ENCODE measurements around the gene MUC5AC. TPM values are rescaled to one million over a fixed set of nuclear protein-coding genes. Genes with fewer than 3 reads are reported as not detected.
A peak's percentile ranks its signal among the peaks of the same experiment; 100 is the strongest.
"Not testable (repeated sequence)": the region's sequence is repeated elsewhere in the genome, so short reads cannot be mapped to it uniquely, and the experiment has no call there.

The MUC5AC gene
- total RNA-seq, 1 experiment from 2014 or later, result 9.0 TPM

DNA sequence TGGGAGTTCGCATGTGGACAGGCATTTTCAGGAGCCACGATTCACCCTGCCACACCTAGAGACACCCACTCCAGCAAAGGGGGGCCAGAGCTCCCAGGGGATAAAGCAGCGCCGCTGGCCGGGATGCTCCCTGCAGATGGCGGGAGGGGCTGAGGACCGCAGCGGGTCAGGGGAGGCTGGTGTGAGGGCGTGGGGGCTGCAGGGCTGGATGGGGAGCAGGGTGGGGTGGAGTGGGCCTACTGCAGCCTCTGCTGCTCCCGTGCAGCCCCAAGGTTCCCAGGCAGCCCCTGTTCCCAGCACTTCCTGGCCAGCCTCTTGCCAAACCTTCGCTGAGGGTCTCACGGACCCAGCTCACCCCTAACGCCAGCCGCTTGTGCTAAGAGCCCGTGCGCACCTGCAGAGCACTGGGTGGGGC is 78.2 kb downstream of the MUC5AC start:
- no peak for DNase-seq (ENCODE audit: low spot score)

DNA sequence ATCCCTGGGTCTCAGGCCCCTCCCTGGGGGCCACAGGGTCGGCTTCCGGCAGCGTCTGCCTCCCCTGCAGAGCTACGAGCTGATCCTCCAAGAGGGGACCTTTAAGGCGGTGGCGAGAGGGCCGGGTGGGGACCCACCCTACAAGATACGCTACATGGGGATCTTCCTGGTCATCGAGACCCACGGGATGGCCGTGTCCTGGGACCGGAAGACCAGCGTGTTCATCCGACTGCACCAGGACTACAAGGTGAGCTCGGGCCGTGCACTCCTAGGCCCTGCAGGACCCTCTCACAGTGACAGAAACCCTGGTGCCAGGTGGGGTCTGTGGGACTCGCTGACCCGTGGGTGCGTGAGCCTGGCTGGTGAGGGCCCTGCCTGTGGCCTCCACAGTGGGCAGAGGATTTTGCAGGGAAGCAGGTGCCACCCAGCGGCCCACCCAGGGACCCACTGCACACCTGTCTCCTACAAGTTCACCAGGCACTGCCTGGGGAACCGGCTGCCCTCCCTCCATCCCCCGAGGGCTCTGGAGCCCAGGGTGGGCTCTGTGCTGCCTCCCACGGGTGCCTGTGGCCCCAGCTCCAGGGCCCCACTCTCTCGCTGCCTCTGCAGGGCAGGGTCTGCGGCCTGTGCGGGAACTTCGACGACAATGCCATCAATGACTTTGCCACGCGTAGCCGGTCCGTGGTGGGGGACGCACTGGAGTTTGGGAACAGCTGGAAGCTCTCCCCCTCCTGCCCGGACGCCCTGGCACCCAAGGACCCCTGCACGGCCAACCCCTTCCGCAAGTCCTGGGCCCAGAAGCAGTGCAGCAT is 78.8 kb downstream of the MUC5AC start:
- DNase-seq (ENCODE audit: low spot score), result no peak

DNA sequence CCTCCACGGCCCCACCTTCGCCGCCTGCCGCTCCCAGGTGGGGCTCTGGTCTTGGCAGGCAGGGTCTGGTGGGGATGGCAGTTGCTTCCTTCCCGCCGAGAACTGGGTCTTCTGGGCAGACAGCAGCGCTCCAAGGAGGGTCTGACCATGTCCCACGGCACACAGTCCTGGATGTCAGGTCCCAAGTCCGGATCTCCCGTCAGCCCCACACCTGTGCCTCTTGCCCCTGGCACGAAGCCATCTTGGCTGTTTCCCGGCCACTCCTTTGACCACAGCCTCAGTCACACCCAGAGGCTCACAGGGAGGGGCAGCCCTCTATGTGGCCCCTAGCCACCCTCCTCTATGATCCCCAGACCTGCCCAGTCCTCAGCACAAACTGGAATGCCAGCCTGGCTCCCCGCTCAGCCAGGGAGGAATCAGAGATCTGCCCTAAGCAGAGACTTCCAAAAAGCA is 79.4 kb downstream of the MUC5AC start:
- DNase-seq (ENCODE audit: low spot score), result peak; percentile 30

DNA sequence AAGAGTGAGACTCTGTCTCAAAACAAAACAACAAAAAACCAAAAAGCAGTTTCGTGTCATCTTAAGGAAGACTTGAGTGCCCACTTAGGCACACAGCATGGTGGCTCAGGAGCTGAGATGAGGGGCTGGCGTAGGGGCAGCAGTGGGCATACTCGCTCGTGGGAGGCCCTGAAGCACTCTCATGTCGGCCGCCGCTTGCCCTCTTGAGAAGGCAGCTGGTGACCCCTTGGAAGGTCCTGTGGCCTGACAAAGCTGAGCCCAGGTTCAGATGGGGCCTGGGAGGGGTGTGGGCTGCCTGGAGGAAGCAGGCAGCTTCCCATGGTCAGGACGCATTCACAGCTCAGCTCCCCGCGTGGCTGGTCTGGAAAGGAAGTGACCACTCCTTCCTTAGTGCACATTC is 80.1 kb downstream of the MUC5AC start:
- DNase-seq (ENCODE audit: low spot score), result no peak

GRCh38 chr11:1238767-1239595 is 81.2 kb downstream of the MUC5AC start:
- DNase-seq (ENCODE audit: low spot score), result peak; percentile 80

DNA sequence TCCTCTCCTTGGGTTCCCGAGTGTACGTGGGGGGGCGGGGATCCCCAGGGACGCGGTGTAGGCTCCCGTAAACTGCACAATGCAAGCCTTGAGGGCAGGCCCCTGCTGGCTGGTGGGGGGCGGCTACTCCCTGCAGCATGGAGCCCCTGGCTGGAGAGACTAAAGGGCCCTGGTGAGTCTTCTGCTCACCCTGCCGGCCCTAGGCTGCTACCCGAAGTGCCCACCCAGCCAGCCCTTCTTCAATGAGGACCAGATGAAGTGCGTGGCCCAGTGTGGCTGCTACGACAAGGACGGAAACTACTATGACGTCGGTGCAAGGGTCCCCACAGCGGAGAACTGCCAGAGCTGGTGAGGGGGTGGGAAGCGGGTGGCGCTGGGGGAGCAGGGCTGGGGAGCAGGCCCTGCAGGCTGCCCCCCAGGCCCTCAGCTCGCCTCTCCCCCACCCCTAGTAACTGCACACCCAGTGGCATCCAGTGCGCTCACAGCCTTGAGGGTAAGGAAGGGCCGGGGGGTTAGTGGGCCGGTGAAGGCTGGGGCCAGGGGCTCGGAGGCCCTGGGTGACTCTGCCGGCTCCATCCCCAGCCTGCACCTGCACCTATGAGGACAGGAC is 81.9 kb downstream of the MUC5AC start:
- no peak for DNase-seq (ENCODE audit: low spot score)

DNA sequence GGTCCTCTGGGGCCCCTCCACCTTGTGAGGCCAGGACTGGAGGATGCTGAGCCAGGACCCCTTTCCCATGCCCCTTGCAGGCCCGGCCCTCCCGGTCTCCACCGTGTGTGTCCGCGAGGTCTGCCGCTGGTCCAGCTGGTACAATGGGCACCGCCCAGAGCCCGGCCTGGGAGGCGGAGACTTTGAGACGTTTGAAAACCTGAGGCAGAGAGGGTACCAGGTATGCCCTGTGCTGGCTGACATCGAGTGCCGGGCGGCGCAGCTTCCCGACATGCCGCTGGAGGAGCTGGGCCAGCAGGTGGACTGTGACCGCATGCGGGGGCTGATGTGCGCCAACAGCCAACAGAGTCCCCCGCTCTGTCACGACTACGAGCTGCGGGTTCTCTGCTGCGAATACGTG is 83.0 kb downstream of the MUC5AC start:
- no peak for DNase-seq (ENCODE audit: low spot score)

- no peak for DNase-seq (ENCODE audit: low spot score)
These were observed 84.0 kb downstream of the MUC5AC start for GRCh38 chr11:1241706-1242105.

- no peak for DNase-seq (ENCODE audit: low spot score)
These were observed 84.5 kb downstream of the MUC5AC start for GRCh38 chr11:1242289-1242688.

- not testable (repeated sequence) for DNase-seq (ENCODE audit: low spot score)
These were observed 85.0 kb downstream of the MUC5AC start for GRCh38 chr11:1242751-1243150.

GRCh38 chr11:1243521-1243920 is 85.8 kb downstream of the MUC5AC start:
- not testable (repeated sequence) for DNase-seq (ENCODE audit: low spot score)

DNA sequence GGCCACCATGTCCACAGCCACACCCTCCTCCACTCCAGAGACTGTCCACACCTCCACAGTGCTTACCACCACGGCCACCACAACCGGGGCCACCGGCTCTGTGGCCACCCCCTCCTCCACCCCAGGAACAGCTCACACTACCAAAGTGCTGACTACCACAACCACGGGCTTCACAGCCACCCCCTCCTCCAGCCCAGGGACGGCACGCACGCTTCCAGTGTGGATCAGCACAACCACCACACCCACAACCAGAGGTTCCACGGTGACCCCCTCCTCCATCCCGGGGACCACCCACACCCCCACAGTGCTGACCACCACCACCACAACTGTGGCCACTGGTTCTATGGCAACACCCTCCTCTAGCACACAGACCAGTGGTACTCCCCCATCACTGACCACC is 86.8 kb downstream of the MUC5AC start:
- DNase-seq (ENCODE audit: low spot score), result not testable (repeated sequence)

- DNase-seq (ENCODE audit: low spot score), result not testable (repeated sequence)
These were observed 88.0 kb downstream of the MUC5AC start for GRCh38 chr11:1245717-1246116.

GRCh38 chr11:1246301-1246700 is 88.5 kb downstream of the MUC5AC start:
- not testable (repeated sequence) for DNase-seq (ENCODE audit: low spot score)

DNA sequence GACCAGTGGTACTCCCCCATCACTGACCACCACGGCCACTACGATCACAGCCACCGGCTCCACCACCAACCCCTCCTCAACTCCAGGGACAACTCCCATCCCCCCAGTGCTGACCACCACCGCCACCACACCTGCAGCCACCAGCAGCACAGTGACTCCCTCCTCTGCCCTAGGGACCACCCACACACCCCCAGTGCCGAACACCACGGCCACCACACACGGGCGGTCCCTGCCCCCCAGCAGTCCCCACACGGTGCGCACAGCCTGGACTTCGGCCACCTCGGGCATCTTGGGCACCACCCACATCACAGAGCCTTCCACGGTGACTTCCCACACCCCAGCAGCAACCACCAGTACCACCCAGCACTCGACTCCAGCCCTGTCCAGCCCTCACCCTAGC is 89.3 kb downstream of the MUC5AC start:
- DNase-seq (ENCODE audit: low spot score), result not testable (repeated sequence)

- not testable (repeated sequence) for DNase-seq (ENCODE audit: low spot score)
These were observed 91.2 kb downstream of the MUC5AC start for GRCh38 chr11:1248951-1249350.

DNA sequence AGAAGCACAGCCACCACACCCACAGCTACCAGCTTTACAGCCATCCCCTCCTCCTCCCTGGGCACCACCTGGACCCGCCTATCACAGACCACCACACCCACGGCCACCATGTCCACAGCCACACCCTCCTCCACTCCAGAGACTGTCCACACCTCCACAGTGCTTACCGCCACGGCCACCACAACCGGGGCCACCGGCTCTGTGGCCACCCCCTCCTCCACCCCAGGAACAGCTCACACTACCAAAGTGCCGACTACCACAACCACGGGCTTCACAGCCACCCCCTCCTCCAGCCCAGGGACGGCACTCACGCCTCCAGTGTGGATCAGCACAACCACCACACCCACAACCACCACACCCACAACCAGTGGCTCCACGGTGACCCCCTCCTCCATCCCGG is 92.7 kb downstream of the MUC5AC start:
- DNase-seq (ENCODE audit: low spot score), result not testable (repeated sequence)

Other genes with a start within 250 kb of the MUC5AC start
- 68.2 and 80.6 TPM in 2 replicates for gene CHID1, start 247.1 kb upstream of the MUC5AC start, total RNA-seq (2014; rRNA removed; shearing (Covaris generic))
- gene AP2A2, start 232.1 kb upstream of the MUC5AC start, total RNA-seq (2014; rRNA removed; shearing (Covaris generic)), result 38.5 and 46.6 TPM in 2 replicates
- 0.08 and 0.31 TPM in 2 replicates for gene MUC6, start 121.2 kb upstream of the MUC5AC start, total RNA-seq (2014; rRNA removed; shearing (Covaris generic))
- gene MUC2, start 83.1 kb upstream of the MUC5AC start, total RNA-seq (2014; rRNA removed; shearing (Covaris generic)), result 6.9 and 9.1 TPM in 2 replicates
- 0.10 and 4.3 TPM in 2 replicates for gene MUC5B, start 65.1 kb downstream of the MUC5AC start, total RNA-seq (2014; rRNA removed; shearing (Covaris generic))
- gene TOLLIP, start 151.7 kb downstream of the MUC5AC start, total RNA-seq (2014; rRNA removed; shearing (Covaris generic)), result 53.6 and 91.6 TPM in 2 replicates
- 0.52 and 0.76 TPM in 2 replicates for gene BRSK2, start 232.0 kb downstream of the MUC5AC start, total RNA-seq (2014; rRNA removed; shearing (Covaris generic))

Measured in HT-29 (cell line).